Activated CD4-positive, alpha-beta T cell treated with anti-CD3 and anti-CD28 coated beads, Interleukin-2, Interleukin-4, amounts not matched to agents 100 ng/mL and 50 ng/mL, durations not matched to agents 16 hours and 8 hours (primary cell): ENCODE measurements around the gene GAPVD1.
"Not testable (repeated sequence)": the region's sequence is repeated elsewhere in the genome, so short reads cannot be mapped to it uniquely, and the experiment has no call there.

Experiments
- DNase-seq: peaks from one replicate; pipeline ENCODE4 v3.0.0-alpha.2; 2020; ENCODE audit warnings: low spot score

Gene GAPVD1

GRCh38 chr9:125261501-125262293, at the start of gene GAPVD1:
Gene GAPVD1, plus strand, starts transcription at chr9:125261826. Its CDS starts 37,096 bp downstream, at chr9:125298922.
- peak; percentile 92 for DNase-seq

- no peak for DNase-seq
Measured at GRCh38 chr9:125214186-125214585, 47.4 kb upstream of the GAPVD1 start.

- DNase-seq: no peak
Measured at GRCh38 chr9:125218621-125219020, 43.0 kb upstream of the GAPVD1 start.

- DNase-seq: not testable (repeated sequence)
Measured at GRCh38 chr9:125224858-125225257, 36.8 kb upstream of the GAPVD1 start.

- DNase-seq: no peak
Measured at GRCh38 chr9:125227761-125228160, 33.9 kb upstream of the GAPVD1 start.

GRCh38 chr9:125233678-125234077, 27.9 kb upstream of the GAPVD1 start:
- no peak for DNase-seq

GRCh38 chr9:125234099-125234498, 27.5 kb upstream of the GAPVD1 start:
- DNase-seq: not testable (repeated sequence)

- no peak for DNase-seq
Measured at GRCh38 chr9:125235804-125236519, 25.7 kb upstream of the GAPVD1 start.

GRCh38 chr9:125236520-125237159, 25.0 kb upstream of the GAPVD1 start:
- not testable (repeated sequence) for DNase-seq

- DNase-seq: no peak
Measured at GRCh38 chr9:125238127-125238914, 23.3 kb upstream of the GAPVD1 start.

- DNase-seq: no peak
Measured at GRCh38 chr9:125238915-125239446, 22.6 kb upstream of the GAPVD1 start.

GRCh38 chr9:125239631-125240597, 21.7 kb upstream of the GAPVD1 start:
- DNase-seq: no peak

- DNase-seq: peak; percentile 44
Measured at GRCh38 chr9:125240649-125240999, 21.0 kb upstream of the GAPVD1 start.

GRCh38 chr9:125241000-125241862, 20.4 kb upstream of the GAPVD1 start, which contains the start of gene HSPA5:
Gene HSPA5, minus strand, starts transcription at chr9:125241343. Its CDS starts 217 bp downstream, at chr9:125241126.
- DNase-seq: peak; percentile 100

- no peak for DNase-seq
Measured at GRCh38 chr9:125241863-125242739, 19.5 kb upstream of the GAPVD1 start.

GRCh38 chr9:125243792-125244260, 17.8 kb upstream of the GAPVD1 start:
- no peak for DNase-seq

GRCh38 chr9:125246261-125246667, 15.4 kb upstream of the GAPVD1 start:
- DNase-seq: no peak

- DNase-seq: no peak
Measured at GRCh38 chr9:125254231-125254630, 7.4 kb upstream of the GAPVD1 start.
